OCI-LY1 (cell line): ENCODE results near the gene LAMA3.

Experiments used
- CTCF ChIP-seq: fragments of 200-600 bp; sonication (generic), shearing (Covaris generic); IDR thresholded peaks from 2 replicates; pipeline ENCODE4 v1.5.1; 2017; ENCODE audit warnings: mild to moderate bottlenecking, antibody characterized with exemption, low read length, moderate library complexity, mixed read lengths
- EZH2 ChIP-seq: fragments of 200-600 bp; sonication (generic), shearing (Covaris generic); IDR thresholded peaks from 2 replicates; pipeline ENCODE4 v1.8.0; 2017; ENCODE audit warnings: borderline replicate concordance, mixed run types, mild to moderate bottlenecking, antibody characterized with exemption, low read length, moderate library complexity, mixed read lengths

DNA sequence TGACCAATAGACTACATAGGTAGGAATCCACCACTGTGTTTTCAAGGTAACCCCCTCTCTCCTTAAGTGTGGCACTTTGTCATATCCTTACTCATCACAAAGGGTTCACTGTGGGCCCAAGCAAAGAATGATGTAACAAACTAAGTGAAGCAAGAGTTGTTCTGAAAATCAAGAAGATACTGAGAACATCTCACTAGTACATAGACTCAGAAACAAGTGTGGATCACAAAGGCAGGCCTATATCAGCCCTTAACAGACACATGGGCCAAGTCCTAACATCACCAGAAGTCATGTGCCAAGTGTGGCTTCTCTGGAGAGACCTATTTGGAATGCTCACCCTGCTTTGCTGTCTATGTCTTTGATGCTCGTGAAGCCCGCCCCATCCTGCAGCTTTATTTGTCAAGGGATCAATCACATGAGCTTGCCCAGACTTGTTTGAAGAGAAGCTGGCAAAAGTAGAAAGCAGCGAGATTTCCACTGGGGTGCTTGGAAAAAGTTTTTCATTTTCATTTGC, 194.1 kb downstream of the LAMA3 start:
- TF ChIP-seq CTCF = no peak
- TF ChIP-seq EZH2 = no peak
